ENCODE results near the gene GPSM1.
A peak's percentile ranks its signal among the peaks of the same experiment; 100 is the strongest.

DNA sequence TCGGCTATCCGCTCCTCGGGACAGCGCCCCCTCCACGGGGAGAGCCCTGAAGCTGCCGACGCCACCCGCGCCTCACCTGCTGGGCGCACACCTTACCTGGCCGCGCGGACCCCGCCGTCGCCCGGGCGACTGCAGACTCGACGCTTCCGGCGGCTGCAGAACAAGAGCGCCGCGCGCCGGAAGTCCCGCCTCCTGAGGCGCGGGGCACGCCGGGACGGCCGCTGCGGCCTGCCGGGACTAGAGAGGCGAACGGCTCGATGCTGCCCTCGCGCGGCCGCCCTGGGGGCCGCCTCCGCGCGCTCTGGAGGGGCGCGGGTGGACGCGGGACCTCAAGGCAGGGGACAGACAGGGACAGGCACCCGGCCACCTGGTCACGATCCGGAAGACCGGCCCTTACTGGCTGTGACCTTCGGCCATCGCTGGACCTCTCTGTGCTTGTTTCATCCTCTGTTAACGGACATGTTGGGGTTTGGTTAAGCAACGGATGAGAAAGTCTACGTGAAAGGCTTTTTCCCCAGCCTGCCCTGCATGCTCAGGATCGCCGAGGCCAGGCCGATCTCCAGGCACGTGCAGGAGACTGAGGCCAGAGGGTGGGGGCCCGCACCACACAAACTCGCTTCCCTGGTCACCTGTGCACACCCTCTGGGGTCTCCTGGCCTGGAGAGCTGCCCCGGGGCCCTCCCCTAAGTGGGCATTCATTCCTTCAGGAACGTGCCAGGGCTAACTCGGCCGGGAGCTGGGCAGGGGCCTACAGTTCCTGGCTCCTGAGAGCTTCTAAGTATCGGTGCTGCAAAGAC is 72.9 kb downstream of the GPSM1 start, which contains the start of gene SNAPC4:
- TF ChIP-seq CTCF (IDR thresholded peaks at IDR 0.05; ENCODE audit: insufficient read depth, low read depth, low read length) (peak; percentile 42), EZH2 (IDR thresholded peaks at IDR 0.05; ENCODE audit: insufficient read depth, low read length) (no peak)
